NT2/D1 (cell line): Measurements from ENCODE around the gene PPHLN1.

Source experiments
- YY1 ChIP-seq: IDR thresholded peaks from 2 replicates; pipeline ENCODE4 v1.6.1; 2011; ENCODE audit not compliant: insufficient read length, insufficient read depth
- ZNF274 ChIP-seq: IDR thresholded peaks from 2 replicates; pipeline ENCODE4 v1.6.1; 2011; ENCODE audit warnings: mild to moderate bottlenecking, low read depth, low read length

- TF ChIP-seq ZNF274: no peak
- TF ChIP-seq YY1: no peak
These were observed 47.7 kb downstream of the PPHLN1 start for GRCh38 chr12:42373669-42374068.
